Measurements from ENCODE around the gene GLCE. TPM values are rescaled to one million over a fixed set of nuclear protein-coding genes. Genes with fewer than 3 reads are reported as not detected.

Gene GLCE
- total and polyA plus RNA-seq, 10 donors: 2.8 to 13.3 (median 8.9) TPM

DNA sequence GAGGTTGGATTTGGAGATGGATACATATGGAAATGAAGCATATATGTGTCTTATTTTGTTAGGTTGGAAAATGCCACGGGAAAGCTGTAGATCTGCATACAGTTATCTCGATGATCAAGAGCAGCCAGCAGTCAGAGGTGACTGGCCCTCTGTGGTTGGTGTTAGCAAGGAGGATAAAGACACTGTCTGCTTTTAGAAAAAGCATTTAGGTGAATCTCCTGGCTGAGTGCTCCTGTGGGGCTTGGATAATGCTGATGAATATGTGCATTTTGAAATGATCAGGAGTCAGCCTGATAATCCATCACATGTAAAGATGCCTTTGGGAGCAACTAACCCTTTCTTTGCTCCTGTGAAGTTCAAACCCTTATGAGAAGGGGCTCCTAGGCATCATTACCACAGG is 24.9 kb upstream of the GLCE start:
- H3K36me3 ChIP-seq: no peaks in the 10 kb centered on the region
- no peak for DNase-seq
- H3K4me3 ChIP-seq: no peak overlapping the region
- TF ChIP-seq POLR2A (IDR thresholded peaks at IDR 0.05) (no peak), POLR2AphosphoS5 (IDR thresholded peaks at IDR 0.05) (no peak)
- TF ChIP-seq, protein P1, sequence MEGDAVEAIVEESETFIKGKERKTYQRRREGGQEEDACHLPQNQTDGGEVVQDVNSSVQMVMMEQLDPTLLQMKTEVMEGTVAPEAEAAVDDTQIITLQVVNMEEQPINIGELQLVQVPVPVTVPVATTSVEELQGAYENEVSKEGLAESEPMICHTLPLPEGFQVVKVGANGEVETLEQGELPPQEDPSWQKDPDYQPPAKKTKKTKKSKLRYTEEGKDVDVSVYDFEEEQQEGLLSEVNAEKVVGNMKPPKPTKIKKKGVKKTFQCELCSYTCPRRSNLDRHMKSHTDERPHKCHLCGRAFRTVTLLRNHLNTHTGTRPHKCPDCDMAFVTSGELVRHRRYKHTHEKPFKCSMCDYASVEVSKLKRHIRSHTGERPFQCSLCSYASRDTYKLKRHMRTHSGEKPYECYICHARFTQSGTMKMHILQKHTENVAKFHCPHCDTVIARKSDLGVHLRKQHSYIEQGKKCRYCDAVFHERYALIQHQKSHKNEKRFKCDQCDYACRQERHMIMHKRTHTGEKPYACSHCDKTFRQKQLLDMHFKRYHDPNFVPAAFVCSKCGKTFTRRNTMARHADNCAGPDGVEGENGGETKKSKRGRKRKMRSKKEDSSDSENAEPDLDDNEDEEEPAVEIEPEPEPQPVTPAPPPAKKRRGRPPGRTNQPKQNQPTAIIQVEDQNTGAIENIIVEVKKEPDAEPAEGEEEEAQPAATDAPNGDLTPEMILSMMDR (IDR thresholded peaks at IDR 0.05 in 8 of 11, conservative IDR thresholded peaks at IDR 0.05 in 3 of 11): no peak
- 83 to 99% (median 89%) methylated on average over 2 of the region's 2 CpGs for WGBS, 5 donors
- intact Hi-C loops (cut with DNase I; ENCODE audit: low total_unique reads): no loop called here
- peaks cover 0 to 14% (median 6%) of the 10 kb centered on the region in 6 donors for H3K4me1 ChIP-seq
- no peak overlapping the region for H3K27ac ChIP-seq
- no peaks in the 10 kb centered on the region for H3K9me3 ChIP-seq
- peaks cover 0 to 21% (median 0%) of the 10 kb centered on the region in 7 donors for H3K27me3 ChIP-seq (replicated peaks in 1 of 7)

DNA sequence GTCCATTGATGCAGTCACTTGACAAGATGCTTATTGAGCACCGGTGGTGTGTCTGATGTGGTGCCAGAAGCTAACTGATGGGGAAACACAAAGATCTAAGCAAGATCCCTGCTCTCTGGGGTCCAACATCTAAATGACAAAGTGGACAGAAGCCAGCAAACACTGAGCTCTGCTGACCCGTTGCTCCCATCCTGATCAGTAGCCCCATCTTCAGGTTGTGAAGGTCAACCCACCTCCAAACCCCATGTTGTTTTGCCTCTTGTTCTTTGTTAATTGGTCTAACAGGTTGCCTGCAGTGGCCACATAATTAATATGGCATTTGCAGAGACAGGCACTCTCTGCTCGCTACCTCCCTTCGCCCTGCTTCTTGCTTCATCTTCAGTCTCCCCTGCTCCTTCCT is 21.5 kb upstream of the GLCE start:
- Histone ChIP-seq H3K4me3 (no peak overlapping the region), H3K27me3 (replicated peaks in 1 of 7) (peaks cover 0 to 21% (median 0%) of the 10 kb centered on the region in 7 donors), H3K9me3 (no peaks in the 10 kb centered on the region), H3K4me1 (no peaks in the 10 kb centered on the region), H3K27ac (no peak overlapping the region), H3K36me3 (no peaks in the 10 kb centered on the region)
- intact Hi-C loops (cut with DNase I; ENCODE audit: low total_unique reads): no loop called here
- 67 to 83% (median 71%) methylated on average over 4 of the region's 4 CpGs for WGBS, 5 donors
- TF ChIP-seq POLR2AphosphoS5 (IDR thresholded peaks at IDR 0.05): no peak
- TF ChIP-seq POLR2A (IDR thresholded peaks at IDR 0.05): no peak
- TF ChIP-seq, protein P1 (IDR thresholded peaks at IDR 0.05 in 8 of 11, conservative IDR thresholded peaks at IDR 0.05 in 3 of 11): no peak
- DNase-seq: no peak

DNA sequence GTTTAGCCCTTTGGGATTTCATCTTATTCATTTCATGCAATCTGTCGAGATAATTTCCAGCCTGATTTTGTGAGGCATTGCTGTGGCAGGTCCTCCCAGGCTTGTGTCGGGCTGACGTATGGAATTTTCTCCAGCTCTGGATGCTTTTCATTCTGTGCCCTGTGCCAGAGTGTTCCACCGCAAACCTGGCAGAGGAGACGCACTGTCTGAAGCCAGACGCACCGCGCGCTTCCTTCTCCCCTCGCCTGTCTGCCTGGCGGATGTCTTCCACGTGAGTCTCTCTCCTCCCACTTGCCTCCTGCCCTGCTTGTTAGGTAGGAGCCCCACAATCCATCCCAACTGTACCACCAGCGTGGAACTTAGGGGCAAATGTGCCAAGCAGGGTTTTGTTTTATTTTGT is 20.1 kb upstream of the GLCE start:
- H3K4me1 ChIP-seq: no peaks in the 10 kb centered on the region
- H3K27me3 ChIP-seq (replicated peaks in 1 of 7): peaks cover 0 to 21% (median 0%) of the 10 kb centered on the region in 7 donors
- no peak for TF ChIP-seq POLR2AphosphoS5 (IDR thresholded peaks at IDR 0.05)
- TF ChIP-seq POLR2A (IDR thresholded peaks at IDR 0.05): no peak
- TF ChIP-seq, protein P1 (IDR thresholded peaks at IDR 0.05 in 8 of 11, conservative IDR thresholded peaks at IDR 0.05 in 3 of 11): no peak
- intact Hi-C loops (cut with DNase I; ENCODE audit: low total_unique reads): no loop called here
- H3K27ac ChIP-seq: no peak overlapping the region
- DNase-seq: no peak
- H3K4me3 ChIP-seq: no peak overlapping the region
- H3K9me3 ChIP-seq: no peaks in the 10 kb centered on the region
- H3K36me3 ChIP-seq: no peaks in the 10 kb centered on the region
- 83 to 88% (median 87%) methylated on average over 13 of the region's 13 CpGs for WGBS, 5 donors

DNA sequence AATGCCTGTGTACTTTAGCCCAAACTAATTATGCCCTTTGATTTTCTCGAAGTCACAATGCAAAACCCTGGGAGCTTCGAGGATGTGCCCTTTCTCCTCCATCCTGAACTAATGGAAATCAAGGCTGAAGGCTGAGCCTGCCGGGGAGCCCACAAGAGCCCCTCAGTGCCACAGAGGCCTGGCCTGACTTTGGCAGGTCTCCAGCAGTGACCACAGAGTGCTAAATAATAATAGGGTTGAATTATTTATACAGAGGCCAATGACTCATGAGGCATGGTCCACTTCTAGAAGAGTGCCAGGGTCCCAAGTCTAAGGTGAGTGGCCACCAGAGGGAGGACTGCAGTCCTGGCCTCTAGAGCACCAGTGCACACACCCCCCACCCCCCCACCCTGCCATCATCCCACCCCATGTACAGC is 19.1 kb upstream of the GLCE start:
- H3K9me3 ChIP-seq: no peaks in the 10 kb centered on the region
- no peaks in the 10 kb centered on the region for H3K4me1 ChIP-seq
- no peak overlapping the region for H3K4me3 ChIP-seq
- peaks cover 0 to 22% (median 0%) of the 10 kb centered on the region in 7 donors for H3K27me3 ChIP-seq (replicated peaks in 1 of 7)
- WGBS, 5 donors: 68 to 84% (median 73%) methylated on average over 3 of the region's 3 CpGs
- H3K27ac ChIP-seq: no peak overlapping the region
- TF ChIP-seq POLR2AphosphoS5 (IDR thresholded peaks at IDR 0.05) (no peak), POLR2A (IDR thresholded peaks at IDR 0.05) (no peak)
- TF ChIP-seq, protein P1 (IDR thresholded peaks at IDR 0.05 in 8 of 11, conservative IDR thresholded peaks at IDR 0.05 in 3 of 11): no peak
- H3K36me3 ChIP-seq: no peaks in the 10 kb centered on the region
- DNase-seq: no peak
- intact Hi-C loops (cut with DNase I; ENCODE audit: low total_unique reads): no loop called here
